ENCODE data around the gene NMRK2.
"Not testable (repeated sequence)": the region's sequence is repeated elsewhere in the genome, so short reads cannot be mapped to it uniquely, and the experiment has no call there.

Gene NMRK2

DNA sequence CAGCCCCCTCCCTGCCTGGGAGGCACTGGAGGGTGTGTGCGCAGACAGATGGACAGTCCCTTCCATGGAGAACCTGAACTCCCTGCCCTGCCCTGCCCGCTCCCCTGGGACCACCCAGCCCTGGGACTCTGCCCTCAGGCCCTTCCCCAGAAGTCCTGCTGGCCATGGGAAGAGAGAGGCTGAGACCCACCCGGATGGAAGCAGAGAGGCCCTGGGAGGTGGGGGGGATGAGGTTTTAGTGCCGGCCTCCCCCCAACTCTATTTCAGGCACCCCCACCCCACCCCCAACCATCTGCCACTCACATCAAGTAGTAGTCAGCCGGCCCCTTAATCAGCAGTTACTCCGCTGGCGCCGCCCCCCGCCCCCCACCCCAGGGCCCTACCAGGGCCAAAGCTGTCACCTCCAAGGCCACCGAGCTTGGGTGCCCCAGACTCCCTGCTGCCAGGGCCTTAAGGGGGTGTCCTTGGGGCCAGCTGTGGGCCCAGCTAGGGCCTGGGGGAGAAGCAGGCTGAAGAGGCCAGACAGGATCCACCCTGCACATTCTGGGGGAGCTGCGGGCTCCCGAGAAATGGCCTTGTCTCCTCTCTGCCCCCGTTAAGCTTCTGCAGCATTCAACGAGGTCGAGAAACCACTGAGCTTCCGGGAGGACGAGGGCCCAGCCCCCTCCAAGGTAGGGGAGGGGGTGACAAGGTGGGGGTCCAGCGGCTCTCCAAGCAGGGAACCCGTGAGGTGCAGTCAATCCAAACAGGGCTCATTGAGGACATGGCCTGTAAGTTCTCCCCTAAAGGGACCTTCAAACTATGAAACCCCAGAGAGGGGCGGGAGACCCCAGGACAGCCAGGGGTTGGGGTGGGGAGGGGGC lies 17.4 kb downstream of the NMRK2 start:
- TF ChIP-seq, protein P1, sequence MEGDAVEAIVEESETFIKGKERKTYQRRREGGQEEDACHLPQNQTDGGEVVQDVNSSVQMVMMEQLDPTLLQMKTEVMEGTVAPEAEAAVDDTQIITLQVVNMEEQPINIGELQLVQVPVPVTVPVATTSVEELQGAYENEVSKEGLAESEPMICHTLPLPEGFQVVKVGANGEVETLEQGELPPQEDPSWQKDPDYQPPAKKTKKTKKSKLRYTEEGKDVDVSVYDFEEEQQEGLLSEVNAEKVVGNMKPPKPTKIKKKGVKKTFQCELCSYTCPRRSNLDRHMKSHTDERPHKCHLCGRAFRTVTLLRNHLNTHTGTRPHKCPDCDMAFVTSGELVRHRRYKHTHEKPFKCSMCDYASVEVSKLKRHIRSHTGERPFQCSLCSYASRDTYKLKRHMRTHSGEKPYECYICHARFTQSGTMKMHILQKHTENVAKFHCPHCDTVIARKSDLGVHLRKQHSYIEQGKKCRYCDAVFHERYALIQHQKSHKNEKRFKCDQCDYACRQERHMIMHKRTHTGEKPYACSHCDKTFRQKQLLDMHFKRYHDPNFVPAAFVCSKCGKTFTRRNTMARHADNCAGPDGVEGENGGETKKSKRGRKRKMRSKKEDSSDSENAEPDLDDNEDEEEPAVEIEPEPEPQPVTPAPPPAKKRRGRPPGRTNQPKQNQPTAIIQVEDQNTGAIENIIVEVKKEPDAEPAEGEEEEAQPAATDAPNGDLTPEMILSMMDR (IDR thresholded peaks at IDR 0.05; ENCODE audit: low read depth, low read length, missing control alignments): no peak
- DNase-seq (ENCODE audit: extremely low read depth, low read depth): no peak
- H3K4me3 ChIP-seq (replicated peaks; ENCODE audit: low read depth, low read length): no peak overlapping the region

- no peak for DNase-seq (ENCODE audit: extremely low read depth, low read depth)
- TF ChIP-seq, protein P1 (IDR thresholded peaks at IDR 0.05; ENCODE audit: low read depth, low read length, missing control alignments): no peak
- no peak overlapping the region for H3K4me3 ChIP-seq (replicated peaks; ENCODE audit: low read depth, low read length)
These were observed 18.3 kb downstream of the NMRK2 start for GRCh38 chr19:3950871-3951861.

DNA sequence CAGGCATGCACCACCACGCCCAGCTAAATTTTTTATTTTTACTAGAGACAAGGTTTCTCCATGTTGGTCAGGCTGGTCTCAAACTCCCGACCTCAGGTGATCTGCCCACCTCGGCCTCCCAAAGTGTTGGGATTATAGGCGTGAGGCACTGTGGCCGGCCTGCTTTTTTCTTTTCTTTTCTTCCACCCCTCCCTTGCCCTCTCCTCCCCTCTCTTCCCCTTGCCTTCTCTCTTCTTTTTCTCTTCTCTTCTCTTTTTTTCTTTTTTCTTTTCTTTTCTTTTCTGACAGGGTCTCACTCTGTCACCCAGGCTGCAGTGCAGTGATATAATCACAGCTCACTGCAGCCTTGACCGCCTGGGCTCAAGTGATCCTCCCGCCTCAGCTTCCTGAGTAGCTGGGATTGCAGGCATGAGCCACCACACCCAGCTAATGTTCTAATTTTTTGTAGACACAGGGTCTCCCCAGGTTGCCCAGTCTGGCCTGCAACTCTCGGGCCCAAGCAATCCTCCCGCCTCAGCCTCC lies 19.9 kb downstream of the NMRK2 start:
- not testable (repeated sequence) for H3K4me3 ChIP-seq (replicated peaks; ENCODE audit: low read depth, low read length); DNase-seq (ENCODE audit: extremely low read depth, low read depth)

- TF ChIP-seq, protein P1 (IDR thresholded peaks at IDR 0.05; ENCODE audit: low read depth, low read length, missing control alignments): no peak
- no peak overlapping the region for H3K4me3 ChIP-seq (replicated peaks; ENCODE audit: low read depth, low read length)
These were observed 21.2 kb downstream of the NMRK2 start for GRCh38 chr19:3954107-3954506.

GRCh38 chr19:3955276-3955675 lies 22.4 kb downstream of the NMRK2 start:
- not testable (repeated sequence) for H3K4me3 ChIP-seq (replicated peaks; ENCODE audit: low read depth, low read length); DNase-seq (ENCODE audit: extremely low read depth, low read depth)

More at GRCh38 chr19:3954107-3954506, 21.2 kb downstream of the NMRK2 start:
- DNase-seq (ENCODE audit: extremely low read depth, low read depth): no peak

- H3K4me3 ChIP-seq (replicated peaks; ENCODE audit: low read depth, low read length): no peak overlapping the region
- TF ChIP-seq, protein P1 (IDR thresholded peaks at IDR 0.05; ENCODE audit: low read depth, low read length, missing control alignments): no peak
- DNase-seq (ENCODE audit: extremely low read depth, low read depth): no peak
These were observed 22.8 kb downstream of the NMRK2 start for GRCh38 chr19:3955688-3956087.

DNA sequence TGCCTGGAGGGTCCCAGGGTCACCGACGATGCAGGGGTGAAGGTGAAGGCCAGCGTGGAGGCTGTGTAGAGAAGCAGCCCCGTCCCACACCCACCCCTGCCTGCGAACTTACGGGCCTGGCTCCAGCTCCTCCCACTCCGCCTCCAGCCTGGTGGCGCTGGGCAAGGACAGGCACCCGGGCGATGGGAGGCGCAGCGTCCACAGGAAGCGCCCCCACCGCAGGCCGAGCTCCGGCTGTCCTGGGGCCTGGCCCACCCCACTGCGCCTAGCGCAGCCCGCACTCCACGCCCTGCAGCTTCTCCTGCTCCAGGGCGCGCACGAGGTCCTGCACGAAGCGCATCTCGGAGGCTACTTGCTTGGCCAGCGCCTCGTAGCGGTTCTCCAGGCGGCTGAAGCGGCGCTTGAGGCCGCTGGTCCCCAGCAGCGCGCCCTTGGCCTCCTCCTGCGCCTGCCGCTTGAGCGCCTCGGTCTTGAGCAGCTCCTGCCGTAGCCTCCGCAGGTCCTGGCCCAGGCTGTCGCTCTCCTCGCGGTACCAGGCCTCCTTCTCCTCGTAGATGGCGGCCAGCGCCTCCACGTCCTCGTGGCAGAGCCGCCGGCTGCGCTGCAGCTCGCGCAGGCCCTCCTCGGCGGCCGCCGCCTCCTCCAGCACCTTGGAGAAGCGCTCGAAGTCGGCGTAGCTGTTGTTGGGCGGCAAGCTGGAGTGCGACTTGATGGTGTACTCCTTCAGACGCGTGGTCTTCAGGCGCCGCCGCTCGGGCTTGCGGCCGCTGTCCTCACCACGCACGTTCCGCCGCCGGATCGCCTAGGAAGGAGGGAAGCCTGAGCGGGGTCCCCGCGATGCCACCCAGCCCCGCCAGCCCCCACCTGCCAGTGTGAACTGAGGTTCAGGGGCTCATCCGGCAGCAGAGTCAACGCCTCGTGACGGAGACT lies 26.2 kb downstream of the NMRK2 start:
- DNase-seq (ENCODE audit: extremely low read depth, low read depth): no peak
- TF ChIP-seq, protein P1 (IDR thresholded peaks at IDR 0.05; ENCODE audit: low read depth, low read length, missing control alignments): no peak
- no peak overlapping the region for H3K4me3 ChIP-seq (replicated peaks; ENCODE audit: low read depth, low read length)

All from HFF-Myc (cell line).